Retina (tissue), 1 donor: ENCODE data around the gene NUAK1.
"Not testable (repeated sequence)": the region's sequence is repeated elsewhere in the genome, so short reads cannot be mapped to it uniquely, and the experiment has no call there.

Source experiments
- DNase-seq: peaks from one replicate; pipeline ENCODE4 v3.0.0-alpha.2; 2016

The NUAK1 gene

GRCh38 chr12:106027911-106028310 lies 110.8 kb downstream of the NUAK1 start:
- DNase-seq = no peak

DNA sequence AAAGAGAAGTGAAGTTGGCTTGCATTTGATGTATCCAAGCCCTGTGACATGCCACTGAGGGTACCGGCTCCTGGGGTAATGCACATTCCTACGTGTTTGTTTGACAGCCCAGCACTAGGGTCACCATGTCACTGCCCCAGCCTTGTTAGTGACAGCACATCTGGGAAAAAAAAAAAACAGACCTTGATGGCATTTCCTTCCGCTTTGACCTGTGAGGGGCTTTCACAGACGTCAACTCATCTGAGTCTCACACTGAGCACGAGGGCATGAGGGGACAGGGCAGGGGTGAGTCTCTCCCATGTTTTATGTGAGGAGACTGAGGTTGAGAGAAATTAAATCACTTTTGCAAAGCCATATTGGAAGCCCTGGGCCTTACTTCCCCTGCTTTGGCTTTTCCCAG lies 111.5 kb downstream of the NUAK1 start:
- DNase-seq = no peak

GRCh38 chr12:106025129-106025528 lies 113.6 kb downstream of the NUAK1 start:
- no peak for DNase-seq

DNA sequence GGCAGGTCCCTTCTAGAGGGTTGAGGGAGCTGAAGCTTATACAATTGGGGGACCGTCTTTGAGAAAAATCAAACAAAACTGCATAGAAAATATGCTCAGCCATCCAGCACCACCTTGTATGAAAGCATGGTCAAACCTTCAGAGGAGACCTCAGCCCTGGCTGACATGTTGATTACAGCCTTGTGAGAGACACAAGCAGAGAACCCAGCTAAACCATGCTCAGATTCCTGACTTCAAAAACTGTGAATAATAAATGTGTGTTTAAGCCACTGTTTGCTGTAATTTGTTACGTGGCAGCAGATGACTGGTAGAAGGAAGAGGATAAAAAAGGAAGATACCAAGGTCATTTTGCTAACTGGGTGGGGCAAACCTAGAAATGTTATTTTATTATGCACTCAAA lies 115.7 kb downstream of the NUAK1 start:
- DNase-seq = no peak

DNA sequence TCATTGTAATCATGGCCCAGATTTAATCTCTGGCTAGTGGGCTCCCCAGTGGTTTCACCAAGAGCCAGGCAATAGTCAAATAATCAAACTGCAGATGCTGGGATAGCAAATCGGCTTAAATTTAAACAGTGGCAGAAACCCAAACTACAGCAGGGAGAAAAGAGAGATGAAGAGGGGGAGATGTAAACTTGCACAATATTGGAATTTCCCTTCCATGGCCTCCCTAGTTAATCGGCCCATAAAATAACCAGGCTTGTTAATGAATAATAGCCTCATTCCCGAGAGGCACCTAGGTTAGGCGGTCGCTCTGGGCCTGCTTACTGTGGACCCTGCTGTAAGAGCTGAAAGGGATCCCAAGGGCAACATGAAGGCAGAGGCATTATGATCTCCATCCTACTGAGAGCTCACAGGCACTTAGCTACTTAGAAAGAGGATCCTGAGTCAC lies 116.2 kb downstream of the NUAK1 start:
- no peak for DNase-seq

DNA sequence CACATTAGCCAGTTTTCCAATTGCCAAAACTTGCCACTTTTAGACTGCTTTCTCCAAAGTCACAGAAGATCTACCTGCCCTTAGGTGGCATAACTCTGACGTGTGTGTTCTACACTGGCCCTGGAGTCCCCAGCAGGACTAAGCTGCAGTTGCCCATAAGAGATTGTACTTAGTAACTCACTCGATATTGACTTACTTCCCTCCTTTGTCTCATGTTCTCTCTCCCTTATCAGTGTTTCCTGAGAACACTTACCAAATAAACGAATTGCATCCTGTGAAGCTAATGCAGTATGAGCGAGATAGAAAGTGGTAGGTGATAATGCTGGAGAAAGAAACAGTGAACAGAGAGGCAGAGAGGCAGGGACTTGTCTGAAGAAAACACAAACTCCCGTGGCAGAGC lies 117.2 kb downstream of the NUAK1 start:
- no peak for DNase-seq

DNA sequence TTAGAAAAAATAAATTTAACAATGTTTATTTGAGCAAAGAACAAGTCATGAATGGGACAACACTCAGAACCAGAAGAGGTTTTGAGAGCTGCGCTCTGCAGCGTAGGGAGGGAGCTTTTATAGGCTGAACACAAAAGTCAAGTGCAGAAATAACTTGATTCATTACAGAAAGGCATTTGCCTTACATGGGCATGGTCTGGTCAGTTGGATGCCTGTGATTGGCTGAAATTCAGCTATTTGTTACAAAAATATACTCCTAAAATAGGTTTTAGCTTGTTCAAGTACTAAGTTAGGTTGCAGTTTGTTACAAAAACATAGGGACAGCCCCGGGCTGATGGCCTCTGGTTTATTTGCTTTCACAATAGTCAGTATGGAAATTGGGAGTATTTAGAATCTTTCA lies 118.0 kb downstream of the NUAK1 start:
- DNase-seq = no peak

- no peak for DNase-seq
Measured at GRCh38 chr12:106019144-106019543, 119.6 kb downstream of the NUAK1 start.

DNA sequence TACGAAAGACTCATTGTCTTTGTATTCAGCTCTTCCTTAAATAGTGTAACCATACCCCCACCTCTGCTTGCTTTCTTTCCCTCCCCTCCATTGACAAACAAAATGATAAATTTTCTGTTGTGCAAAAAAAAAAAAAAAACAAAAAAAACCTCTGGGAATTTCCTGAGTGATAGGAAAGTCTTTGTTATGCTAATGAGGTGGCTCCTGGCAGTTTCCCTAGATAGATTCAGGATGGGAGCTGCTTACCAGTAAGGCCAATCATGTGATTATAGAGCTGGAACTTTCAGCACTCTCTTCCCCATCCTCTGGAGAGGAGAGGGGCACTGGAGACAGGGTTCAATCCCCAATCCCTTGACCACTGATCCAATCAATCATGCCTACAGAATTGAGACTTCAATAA lies 120.5 kb downstream of the NUAK1 start:
- DNase-seq = no peak

DNA sequence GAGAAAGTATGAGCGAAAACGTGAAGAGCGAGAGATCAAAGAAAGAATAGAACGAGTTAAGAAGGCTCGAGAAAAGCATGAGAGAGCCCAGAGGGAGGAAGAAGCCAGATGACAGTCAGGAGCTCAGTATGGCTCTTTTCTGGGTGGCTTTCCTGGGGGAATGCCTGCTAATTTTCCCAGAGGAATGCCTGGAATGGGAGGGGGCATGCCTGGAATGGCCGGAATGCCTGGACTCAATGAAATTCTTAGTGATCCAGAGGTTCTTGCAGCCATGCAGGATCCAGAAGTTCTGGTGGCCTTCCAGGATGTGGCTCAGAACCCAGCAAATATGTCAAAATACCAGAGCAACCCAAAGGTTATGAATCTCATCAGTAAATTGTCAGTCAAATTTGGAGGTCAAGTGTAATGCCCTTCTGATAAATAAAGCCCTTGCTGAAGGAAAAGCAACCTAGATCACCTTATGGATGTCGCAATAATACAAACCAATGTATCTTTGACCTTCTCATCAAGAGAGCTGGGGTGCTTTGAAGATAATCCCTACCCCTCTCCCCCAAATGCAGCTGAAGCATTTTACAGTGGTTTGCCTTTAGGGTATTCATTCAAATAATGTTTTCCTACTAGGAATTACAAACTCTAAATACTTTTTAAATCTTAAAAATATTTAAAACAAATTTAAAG lies 122.0 kb downstream of the NUAK1 start:
- DNase-seq = not testable (repeated sequence)

DNA sequence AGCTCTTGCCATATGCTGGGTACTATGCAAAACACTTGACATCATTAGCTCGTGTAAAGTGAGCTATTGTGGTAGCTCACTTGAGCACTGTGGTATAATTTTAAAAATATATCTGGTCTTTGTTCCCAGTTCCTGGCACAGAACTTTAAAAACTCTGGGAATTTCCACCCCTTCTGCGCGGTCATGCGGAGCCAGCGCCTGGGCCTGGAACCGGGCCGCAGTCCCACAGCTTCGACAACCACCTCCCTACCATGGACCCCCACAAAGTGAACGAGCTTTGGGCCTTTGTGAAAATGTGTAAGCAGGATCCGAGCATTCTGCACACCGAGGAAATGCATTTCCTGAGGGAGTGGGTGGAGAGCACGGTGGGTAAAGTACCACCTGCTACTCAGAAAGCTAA lies 123.1 kb downstream of the NUAK1 start:
- DNase-seq = no peak

DNA sequence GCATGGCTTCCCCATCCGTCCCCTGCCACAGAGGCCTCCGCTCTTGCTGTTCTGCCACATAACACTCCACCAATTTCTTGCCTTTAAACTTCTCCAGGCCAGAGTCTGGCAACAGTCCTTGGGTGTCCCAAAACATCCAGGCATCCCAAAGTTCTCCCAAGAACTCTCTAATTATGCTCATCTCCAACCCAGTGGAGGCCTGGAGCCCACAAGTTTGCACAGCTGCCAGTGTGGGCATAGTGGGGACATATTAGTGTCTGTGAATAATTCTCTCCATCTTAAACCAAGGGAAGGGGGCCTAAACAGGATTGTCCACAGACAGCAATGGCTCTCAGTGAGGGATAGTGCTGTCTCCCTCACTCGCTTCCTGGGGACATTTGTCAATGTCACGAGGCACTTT lies 124.8 kb downstream of the NUAK1 start:
- no peak for DNase-seq
